ENCODE results near the gene PLSCR4.

PLSCR4 gene

GRCh38 chr3:146187334-146187950, 63.5 kb downstream of the PLSCR4 start:
- peak; percentile 46 for DNase-seq

GRCh38 chr3:146184241-146185015, 66.5 kb downstream of the PLSCR4 start:
- peak; percentile 41 for DNase-seq

DNA sequence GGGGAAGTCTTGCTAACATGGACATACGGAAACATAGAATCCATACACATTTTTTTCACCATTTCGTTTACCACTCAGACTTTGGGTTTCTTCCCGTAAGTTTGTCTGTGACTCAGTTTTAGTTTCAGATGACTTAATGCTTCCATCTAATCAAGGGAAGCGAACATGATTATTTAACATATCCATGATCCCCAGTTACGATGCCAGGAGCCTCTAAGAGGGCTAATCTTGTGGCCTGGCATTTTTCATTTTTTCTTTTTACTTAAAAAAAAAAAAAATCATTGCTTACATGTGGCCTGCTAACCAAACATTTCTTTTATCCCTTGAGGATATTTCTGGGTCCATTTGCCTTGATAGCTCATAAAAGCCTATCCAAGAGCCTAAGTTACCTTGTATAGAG, 69.7 kb downstream of the PLSCR4 start:
- no peak for DNase-seq

- DNase-seq: no peak
Observed at GRCh38 chr3:146180376-146180775, 70.5 kb downstream of the PLSCR4 start.

- DNase-seq: no peak
Observed at GRCh38 chr3:146178006-146178689, 72.8 kb downstream of the PLSCR4 start.

DNA sequence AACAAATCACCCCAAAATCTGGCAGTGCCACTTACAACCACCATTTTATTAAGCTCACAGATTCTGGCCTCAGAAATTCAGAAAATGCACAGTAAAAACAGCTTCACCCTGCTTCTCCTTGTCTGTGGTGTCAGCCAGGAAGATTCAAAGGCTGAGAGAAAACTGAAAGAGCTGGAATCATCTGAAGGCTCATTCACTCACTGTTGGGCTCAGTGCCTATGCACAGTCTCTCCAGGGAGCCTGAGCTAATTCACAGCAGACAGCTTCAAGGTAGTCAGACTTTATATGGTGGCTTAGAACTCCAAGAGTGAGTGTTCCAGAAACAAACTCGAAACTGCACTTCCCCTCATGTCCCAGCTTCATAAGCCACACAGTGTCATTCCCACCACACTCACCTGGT, 73.4 kb downstream of the PLSCR4 start:
- no peak for DNase-seq

DNA sequence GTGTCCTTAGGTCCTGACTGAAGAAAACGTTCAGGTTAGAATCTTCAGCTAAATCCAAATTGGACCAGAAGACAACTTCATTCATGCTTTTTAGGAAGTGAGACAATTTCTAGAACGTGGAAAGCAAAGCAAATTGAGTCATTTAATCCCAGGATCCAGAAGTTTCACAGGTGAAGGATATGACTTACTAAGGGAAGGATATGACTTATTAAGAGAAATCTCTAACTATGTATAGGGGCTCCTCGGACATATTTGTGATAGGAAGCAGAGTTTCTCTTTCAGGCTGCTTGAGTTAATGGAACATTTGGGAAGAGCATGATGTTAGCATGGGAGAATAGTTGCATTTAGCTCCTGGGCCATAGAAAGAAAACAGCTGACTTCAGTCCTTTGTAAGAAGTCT, 73.8 kb downstream of the PLSCR4 start:
- DNase-seq: no peak

- no peak for DNase-seq
Observed at GRCh38 chr3:146172586-146172985, 78.3 kb downstream of the PLSCR4 start.

GRCh38 chr3:146170591-146170990, 80.3 kb downstream of the PLSCR4 start:
- DNase-seq: no peak

- DNase-seq: no peak
Observed at GRCh38 chr3:146169891-146170290, 81.0 kb downstream of the PLSCR4 start.

DNA sequence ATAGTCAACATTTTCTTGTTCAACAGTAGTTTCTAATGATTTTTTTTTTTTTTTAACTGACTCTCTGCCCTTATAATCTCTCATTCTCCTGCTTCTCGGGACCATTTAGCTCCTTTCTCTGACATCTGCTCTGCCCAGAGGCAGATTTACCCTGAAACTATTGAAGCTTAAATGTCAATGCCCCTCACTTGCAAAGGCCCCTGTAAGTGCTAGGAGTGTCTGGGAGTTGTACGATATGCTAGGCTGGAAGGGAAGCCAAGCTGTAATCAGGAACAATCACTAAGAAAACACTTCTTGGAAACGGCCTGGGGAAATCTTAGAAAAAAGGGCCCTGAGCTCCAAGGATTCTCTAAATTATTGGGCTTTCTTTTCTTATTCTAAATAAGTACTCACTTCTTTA, 84.1 kb downstream of the PLSCR4 start:
- DNase-seq: peak; percentile 58

- peak; percentile 58 for DNase-seq
Observed at GRCh38 chr3:146166415-146166821, 84.5 kb downstream of the PLSCR4 start.

DNA sequence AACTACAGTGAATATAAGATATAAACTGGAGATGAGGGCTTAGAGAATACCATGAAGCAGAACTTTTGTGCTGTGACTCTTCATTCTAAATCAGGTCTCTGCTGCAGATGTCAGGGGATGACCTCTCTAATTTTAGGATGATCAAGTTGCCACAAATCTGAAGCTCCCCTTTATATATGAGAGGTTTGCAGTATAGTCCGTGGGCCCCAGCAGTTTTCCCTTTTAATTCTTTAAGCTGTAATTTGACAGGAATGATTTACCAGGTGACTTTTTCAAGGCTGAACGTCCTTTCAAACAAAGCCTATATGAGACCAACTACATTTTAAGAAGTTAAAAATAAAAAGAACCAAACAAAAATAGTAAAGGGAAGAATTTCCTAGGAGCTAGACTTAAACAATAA, 85.0 kb downstream of the PLSCR4 start:
- no peak for DNase-seq

DNA sequence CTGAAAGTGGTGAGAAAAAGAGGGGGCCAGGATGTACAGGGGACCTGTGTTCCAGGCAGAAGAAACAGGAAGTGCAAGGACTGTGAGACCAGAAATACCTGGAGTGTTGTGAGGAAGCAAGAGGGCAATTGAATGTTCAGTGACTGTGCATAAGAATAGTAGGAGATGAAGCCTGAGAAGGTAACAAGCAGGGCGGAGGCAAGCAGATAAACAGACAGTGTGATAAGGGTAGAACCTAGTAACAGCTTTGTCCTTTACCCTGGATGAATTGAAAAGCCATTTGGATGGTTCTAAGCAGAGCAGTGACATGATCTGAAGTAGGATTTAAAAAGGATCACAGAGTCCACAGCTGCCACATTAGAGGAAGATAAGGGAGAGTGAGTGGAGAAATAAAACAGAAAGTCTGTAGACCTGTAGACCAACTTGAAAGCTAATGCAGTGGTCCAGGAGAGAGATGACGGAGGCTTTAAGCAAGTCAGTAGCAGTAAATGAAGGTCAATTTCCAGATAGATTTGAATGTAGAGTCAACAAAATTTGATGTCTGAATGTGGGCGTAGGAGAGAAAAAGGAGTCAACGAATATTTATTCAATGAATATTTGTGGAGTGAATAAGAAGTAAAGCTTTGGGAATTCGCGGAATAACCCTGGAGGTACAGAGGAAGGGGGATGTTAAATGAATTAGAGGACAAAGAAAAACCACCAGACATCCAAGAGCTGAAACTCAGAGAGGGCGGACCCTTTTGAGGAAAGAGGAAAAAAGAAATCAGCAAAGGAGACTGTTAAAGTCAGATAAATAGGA, 85.7 kb downstream of the PLSCR4 start:
- peak; percentile 11 for DNase-seq

DNA sequence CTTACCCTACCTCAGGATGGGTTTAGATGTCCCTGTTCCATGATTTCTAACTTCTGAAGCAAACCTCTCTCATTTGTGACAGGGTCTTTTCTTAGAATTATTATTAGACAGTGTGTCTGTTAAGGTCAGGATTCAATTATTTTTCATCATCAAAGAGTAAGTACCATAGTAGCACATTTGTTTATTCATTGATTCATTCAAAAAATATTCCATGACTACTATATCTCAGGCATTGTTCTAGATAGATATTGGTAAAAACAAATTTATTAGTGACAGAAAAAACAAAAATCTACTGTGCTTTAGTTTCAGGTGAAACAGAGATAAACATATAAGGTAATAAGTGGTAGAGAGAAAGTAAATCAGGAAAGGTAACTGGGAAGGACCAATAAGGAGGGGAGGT, 86.4 kb downstream of the PLSCR4 start:
- no peak for DNase-seq

DNA sequence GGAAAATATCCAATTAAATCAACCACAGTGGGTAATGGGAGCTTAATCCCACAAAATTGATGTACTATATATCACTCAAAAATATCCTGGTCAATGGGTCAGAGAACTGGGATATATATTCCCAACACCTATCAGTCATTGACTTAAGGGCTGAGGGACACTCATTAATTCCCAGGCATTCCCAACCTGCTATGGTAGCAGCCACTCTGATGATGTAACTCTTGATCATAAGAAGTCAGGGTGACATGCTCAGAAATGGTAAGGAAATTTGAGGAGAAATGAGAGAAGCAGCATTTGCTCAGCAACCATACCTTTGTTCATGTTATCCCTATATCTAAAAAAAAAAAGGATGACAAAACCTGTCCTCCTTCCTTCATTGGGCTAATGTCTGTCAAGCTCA, 86.8 kb downstream of the PLSCR4 start:
- no peak for DNase-seq

DNA sequence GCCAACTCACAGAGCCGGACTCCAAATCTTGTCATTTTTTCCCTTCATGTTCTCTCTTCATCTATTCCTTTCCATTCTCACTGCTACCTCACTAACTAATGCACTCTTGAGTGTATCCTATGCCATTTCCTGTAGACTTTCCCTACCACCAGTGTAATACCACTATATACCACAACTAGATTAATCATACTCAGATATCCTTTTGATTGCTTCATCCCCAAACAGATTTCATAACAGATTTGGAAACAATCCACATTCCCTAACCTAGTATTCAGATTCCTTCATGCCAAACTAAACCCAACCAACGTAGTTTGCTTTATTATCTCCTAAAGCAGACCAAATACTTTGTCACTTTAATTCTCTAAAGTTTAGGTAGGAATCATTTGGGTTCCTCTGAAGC, 87.3 kb downstream of the PLSCR4 start:
- no peak for DNase-seq

DNA sequence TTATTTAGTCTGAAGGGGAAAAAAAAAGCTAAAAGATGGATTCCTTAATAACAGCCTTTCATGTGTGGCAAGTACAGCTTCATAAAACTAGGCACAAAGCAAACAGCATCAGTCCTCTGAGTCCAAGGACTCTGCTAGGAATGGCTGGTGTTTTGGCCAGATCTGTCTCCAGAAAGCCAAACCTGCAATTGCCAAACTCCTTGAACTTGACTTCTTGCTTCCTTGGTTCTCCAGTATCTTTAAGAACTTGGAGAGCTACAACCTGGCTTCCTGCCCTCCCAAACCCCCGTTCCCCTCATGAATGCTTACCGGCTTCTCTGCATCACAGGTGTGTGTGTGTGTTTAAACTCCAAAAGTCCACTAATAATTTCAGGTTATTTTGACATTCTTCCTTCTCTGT, 88.3 kb downstream of the PLSCR4 start:
- peak; percentile 13 for DNase-seq

DNA sequence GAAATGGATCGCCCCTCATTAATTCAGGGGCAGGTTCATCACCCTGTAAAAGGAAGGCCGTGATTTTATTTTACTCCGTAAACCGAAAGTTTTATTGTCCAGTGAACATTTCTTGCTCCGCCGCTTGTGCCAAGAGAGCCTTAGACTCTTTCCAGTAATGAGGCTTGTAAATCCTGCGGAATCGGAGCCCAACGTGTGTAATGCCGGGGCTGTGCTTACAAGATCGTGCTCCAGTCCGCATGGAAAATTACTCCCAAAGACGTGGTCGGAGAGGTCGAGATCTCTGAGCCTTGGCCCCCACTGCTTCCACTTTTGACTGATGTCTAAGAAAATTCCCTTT, 89.3 kb downstream of the PLSCR4 start:
- peak; percentile 69 for DNase-seq

- peak; percentile 91 for DNase-seq
Observed at GRCh38 chr3:146160964-146161662, 89.8 kb downstream of the PLSCR4 start, which contains the start of gene PLOD2. Gene PLOD2 (minus strand): TSS chr3:146161184. CDS start chr3:146160989, 195 bp downstream.

DNA sequence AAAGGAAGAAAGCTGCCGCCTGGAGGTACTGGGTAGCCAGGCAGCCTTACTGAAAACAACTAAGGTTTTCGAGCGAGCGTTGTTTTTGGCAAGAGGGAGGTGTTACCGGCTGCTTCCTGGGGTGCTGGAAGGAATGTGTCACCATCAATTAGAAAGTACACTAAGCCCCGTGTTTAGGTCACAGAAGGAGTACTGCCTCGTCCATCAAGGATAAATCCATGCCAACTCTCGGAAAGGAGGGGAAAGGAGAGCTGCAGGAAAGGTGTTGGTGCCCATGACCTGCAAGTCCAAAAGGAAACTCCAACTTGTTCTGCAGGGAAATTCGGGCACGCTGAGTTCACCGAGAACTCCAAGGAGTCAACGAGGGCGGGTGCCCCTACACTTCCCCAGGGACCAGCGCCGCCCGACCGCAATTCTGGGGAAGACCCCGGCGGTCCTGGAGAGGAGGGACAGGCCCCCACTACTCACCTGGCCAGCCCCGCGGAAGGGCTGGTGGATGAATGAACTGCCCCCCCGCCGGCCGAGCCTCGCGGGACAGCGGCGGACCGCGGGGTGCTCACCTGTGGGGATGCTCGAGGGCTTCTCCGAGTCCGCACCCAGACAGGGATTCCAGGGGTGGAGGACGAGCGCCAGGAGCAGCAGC, 90.5 kb downstream of the PLSCR4 start:
- peak; percentile 90 for DNase-seq

Measured in NCI-H69 (cell line).